ENCODE measurements around the gene TMEM198. TPM values are rescaled to one million over a fixed set of nuclear protein-coding genes. Genes with fewer than 3 reads are reported as not detected.

Gene TMEM198
- total RNA-seq, 2 experiments from 2014 or later = 2.5 to 6.6 TPM

GRCh38 chr2:219560893-219561178, 17.0 kb downstream of the TMEM198 start:
- H3K4me3 ChIP-seq (ENCODE audit: low read depth, low read length, poor library complexity, severe bottlenecking) = no peak overlapping the region
- H4K20me1 ChIP-seq (ENCODE audit: insufficient read depth, low read length) = no peaks in the 10 kb centered on the region
- TF ChIP-seq CTCF (conservative IDR thresholded peaks at IDR 0.05; ENCODE audit: low read length) (no peak), EZH2phosphoT487 (IDR thresholded peaks at IDR 0.05; ENCODE audit: borderline replicate concordance, low read depth, low read length) (no peak)
- ChIA-PET CTCF (ENCODE audit: unreplicated experiment) (interaction anchor here (0.5 kb wide), 1 partner anchor 458 kb away, joined by 3 read pairs; no protein-coding TSS in a partner anchor), POLR2A (no interaction called here)
- no peak overlapping the region for H3K4me2 ChIP-seq (ENCODE audit: low read length)
- H3K9me3 ChIP-seq (ENCODE audit: low read length) = no peaks in the 10 kb centered on the region
- intact Hi-C loops (cut with micrococcal nuclease; ENCODE audit: unreplicated experiment) = no loop called here
- no peak for DNase-seq (ENCODE audit: low spot score)
- no peaks in the 10 kb centered on the region for H3K4me1 ChIP-seq (ENCODE audit: insufficient read depth, low read length, poor library complexity, severe bottlenecking)
- no TSS peak for BruUV-seq (replicated peaks)
- no peak overlapping the region for H3K27ac ChIP-seq (ENCODE audit: low read depth, low read length, poor library complexity, severe bottlenecking)
- no peaks in the 10 kb centered on the region for H3K9me2 ChIP-seq (ENCODE audit: insufficient read depth, low read length)
- H3K36me3 ChIP-seq (ENCODE audit: insufficient read depth, low read length) = no peaks in the 10 kb centered on the region
- no peak overlapping the region for H2AFZ ChIP-seq (ENCODE audit: low read length)
- no peaks in the 10 kb centered on the region for H3K79me2 ChIP-seq (ENCODE audit: insufficient read depth, low read depth, low read length)

GRCh38 chr2:219561179-219562048, 17.6 kb downstream of the TMEM198 start:
- H3K79me2 ChIP-seq (ENCODE audit: insufficient read depth, low read depth, low read length) = no peaks in the 10 kb centered on the region
- no TSS peak for BruUV-seq (replicated peaks)
- no peak for DNase-seq (ENCODE audit: low spot score)
- CTCF ChIA-PET (ENCODE audit: unreplicated experiment) = no interaction called here
- no peaks in the 10 kb centered on the region for H3K9me3 ChIP-seq (ENCODE audit: low read length)
- H3K9me2 ChIP-seq (ENCODE audit: insufficient read depth, low read length) = no peaks in the 10 kb centered on the region
- no peak overlapping the region for H3K4me2 ChIP-seq (ENCODE audit: low read length)
- H3K4me1 ChIP-seq (ENCODE audit: insufficient read depth, low read length, poor library complexity, severe bottlenecking) = no peaks in the 10 kb centered on the region
- POLR2A ChIA-PET = no interaction called here
- H3K27ac ChIP-seq (ENCODE audit: low read depth, low read length, poor library complexity, severe bottlenecking) = no peak overlapping the region
- intact Hi-C loops (cut with micrococcal nuclease; ENCODE audit: unreplicated experiment) = no loop called here
- H2AFZ ChIP-seq (ENCODE audit: low read length) = no peak overlapping the region
- H3K36me3 ChIP-seq (ENCODE audit: insufficient read depth, low read length) = no peaks in the 10 kb centered on the region
- no peak overlapping the region for H3K4me3 ChIP-seq (ENCODE audit: low read depth, low read length, poor library complexity, severe bottlenecking)
- no peak for TF ChIP-seq EZH2phosphoT487 (IDR thresholded peaks at IDR 0.05; ENCODE audit: borderline replicate concordance, low read depth, low read length)
- TF ChIP-seq CTCF (conservative IDR thresholded peaks at IDR 0.05; ENCODE audit: low read length) = no peak
- H4K20me1 ChIP-seq (ENCODE audit: insufficient read depth, low read length) = no peaks in the 10 kb centered on the region
